A549 (cell line): ENCODE data around the gene LDLRAD4.

Experiments
- CEBPB ChIP-seq, 2 experiments: fragments of >200 bp in 1 of 2; sonication (Bioruptor Twin) in 1 of 2; formaldehyde crosslinking in 1 of 2; IDR thresholded peaks; 2 replicates each; pipeline ENCODE4 v1.6.1; 2012 to 2016
- CTCF ChIP-seq: fragments of >200 bp; sonication (Bioruptor Twin); formaldehyde crosslinking; IDR thresholded peaks from 3 replicates; pipeline ENCODE4 v1.5.1; 2016
- ESRRA ChIP-seq: fragments of 150-350 bp; IDR thresholded peaks from 2 replicates; pipeline ENCODE4 v1.6.1; 2014; ENCODE audit warnings: mild to moderate bottlenecking, low read length, borderline replicate concordance
- POLR2A ChIP-seq: IDR thresholded peaks from 2 replicates; pipeline ENCODE4 v1.6.1; 2012; ENCODE audit warnings: mild to moderate bottlenecking, low read length
- USF2 ChIP-seq: fragments of 450-650 bp; IDR thresholded peaks from 2 replicates; pipeline ENCODE4 v1.6.1; 2014; ENCODE audit warnings: antibody characterized with exemption
- ZC3H11A ChIP-seq: fragments of 450-650 bp; IDR thresholded peaks from 2 replicates; pipeline ENCODE4 v1.6.1; 2014; ENCODE audit warnings: antibody characterized with exemption, mild to moderate bottlenecking

GRCh38 chr18:13700153-13700552, 481.6 kb downstream of the LDLRAD4 start:
- TF ChIP-seq CEBPB (IDR thresholded peaks at IDR 0.05) (no peak), USF2 (no peak), POLR2A (no peak), ESRRA (no peak), CTCF (no peak), ZC3H11A (no peak)
